ENCODE results near the gene SYNPR.

Gene SYNPR

GRCh38 chr3:63386568-63386967 lies 108.5 kb downstream of the SYNPR start:
- DNase-seq (ENCODE audit: low spot score) = no peak

- DNase-seq (ENCODE audit: low spot score) = no peak
Observed at GRCh38 chr3:63387568-63387967, 109.5 kb downstream of the SYNPR start.

- DNase-seq (ENCODE audit: low spot score) = no peak
Observed at GRCh38 chr3:63390710-63391230, 112.7 kb downstream of the SYNPR start.

GRCh38 chr3:63395960-63396359 lies 117.9 kb downstream of the SYNPR start:
- no peak for DNase-seq (ENCODE audit: low spot score)

- DNase-seq (ENCODE audit: low spot score) = no peak
Observed at GRCh38 chr3:63400246-63400860, 122.2 kb downstream of the SYNPR start.

- no peak for DNase-seq (ENCODE audit: low spot score)
Observed at GRCh38 chr3:63405882-63406281, 127.8 kb downstream of the SYNPR start.

GRCh38 chr3:63413523-63413922 lies 135.4 kb downstream of the SYNPR start:
- DNase-seq (ENCODE audit: low spot score) = no peak

- DNase-seq (ENCODE audit: low spot score) = no peak
Observed at GRCh38 chr3:63414607-63415006, 136.5 kb downstream of the SYNPR start.

GRCh38 chr3:63429905-63430304 lies 151.8 kb downstream of the SYNPR start:
- no peak for DNase-seq (ENCODE audit: low spot score)

- DNase-seq (ENCODE audit: low spot score) = no peak
Observed at GRCh38 chr3:63430875-63431274, 152.8 kb downstream of the SYNPR start.

GRCh38 chr3:63437858-63438257 lies 159.8 kb downstream of the SYNPR start:
- no peak for DNase-seq (ENCODE audit: low spot score)

GRCh38 chr3:63438826-63439371 lies 160.8 kb downstream of the SYNPR start:
- DNase-seq (ENCODE audit: low spot score) = no peak

- DNase-seq (ENCODE audit: low spot score) = no peak
Observed at GRCh38 chr3:63441262-63441661, 163.2 kb downstream of the SYNPR start.

GRCh38 chr3:63442918-63443317 lies 164.8 kb downstream of the SYNPR start:
- no peak for DNase-seq (ENCODE audit: low spot score)

GRCh38 chr3:63450023-63450422 lies 171.9 kb downstream of the SYNPR start:
- DNase-seq (ENCODE audit: low spot score) = no peak

GRCh38 chr3:63450634-63451363 lies 172.7 kb downstream of the SYNPR start:
- no peak for DNase-seq (ENCODE audit: low spot score)

- DNase-seq (ENCODE audit: low spot score) = no peak
Observed at GRCh38 chr3:63456901-63457300, 178.8 kb downstream of the SYNPR start.

- DNase-seq (ENCODE audit: low spot score) = no peak
Observed at GRCh38 chr3:63458405-63458804, 180.3 kb downstream of the SYNPR start.

GRCh38 chr3:63462732-63463131 lies 184.6 kb downstream of the SYNPR start:
- DNase-seq (ENCODE audit: low spot score) = no peak

GRCh38 chr3:63467392-63467791 lies 189.3 kb downstream of the SYNPR start:
- no peak for DNase-seq (ENCODE audit: low spot score)

- DNase-seq (ENCODE audit: low spot score) = no peak
Observed at GRCh38 chr3:63470745-63471144, 192.6 kb downstream of the SYNPR start.

- no peak for DNase-seq (ENCODE audit: low spot score)
Observed at GRCh38 chr3:63471781-63472180, 193.7 kb downstream of the SYNPR start.

- DNase-seq (ENCODE audit: low spot score) = no peak
Observed at GRCh38 chr3:63473641-63474166, 195.6 kb downstream of the SYNPR start.

All from CD4-positive, alpha-beta T cell treated with Interleukin-2 at 100 ng/mL for 4 hours (primary cell).